Hepatocyte (in vitro differentiated cells): ENCODE results near the gene TXNL4B. TPM values are rescaled to one million over a fixed set of nuclear protein-coding genes. Genes with fewer than 3 reads are reported as not detected.

Source experiments
- DNase-seq: peaks from one replicate; pipeline ENCODE4 v3.0.0-alpha.2; 2016; ENCODE audit warnings: low spot score
- H2AFZ ChIP-seq: fragments of 200-600 bp; sonication (generic); 2 replicates; pipeline ENCODE4 v1.6.0; 2016; ENCODE audit warnings: antibody characterized with exemption, mild to moderate bottlenecking
- H3K27ac ChIP-seq: fragments of 200-600 bp; sonication (generic); 2 replicates; pipeline ENCODE4 v1.5.1; 2016; ENCODE audit warnings: mild to moderate bottlenecking
- H3K27me3 ChIP-seq: fragments of 200-600 bp; sonication (generic); 2 replicates; pipeline ENCODE4 v1.6.1; 2016
- H3K36me3 ChIP-seq: fragments of 200-600 bp; sonication (generic); replicated peaks from 2 replicates; pipeline ENCODE4 v1.5.1; 2016; ENCODE audit warnings: low read depth; ENCODE audit not compliant: insufficient read depth
- H3K4me1 ChIP-seq: fragments of 200-600 bp; sonication (generic); 2 replicates; pipeline ENCODE4 v1.5.1; 2016; ENCODE audit warnings: mild to moderate bottlenecking, moderate library complexity; ENCODE audit not compliant: insufficient read depth
- H3K4me2 ChIP-seq: fragments of 200-600 bp; sonication (generic); 2 replicates; pipeline ENCODE4 v1.6.0; 2016
- H3K4me3 ChIP-seq: fragments of 200-600 bp; sonication (generic); 2 replicates; pipeline ENCODE4 v1.5.1; 2016; ENCODE audit warnings: mild to moderate bottlenecking
- H3K79me2 ChIP-seq: fragments of 200-600 bp; sonication (generic); 2 replicates; pipeline ENCODE4 v1.6.0; 2017; ENCODE audit warnings: mild to moderate bottlenecking
- H3K9me2 ChIP-seq: fragments of 200-600 bp; sonication (generic); replicated peaks from 2 replicates; pipeline ENCODE4 v1.6.0; 2017; ENCODE audit warnings: mild to moderate bottlenecking; ENCODE audit not compliant: insufficient read depth
- H3K9me3 ChIP-seq: fragments of 200-600 bp; sonication (generic); 2 replicates; pipeline ENCODE4 v1.5.1; 2016; ENCODE audit warnings: low read depth, mild to moderate bottlenecking
- H4K20me1 ChIP-seq: fragments of 200-600 bp; sonication (generic); 2 replicates; pipeline ENCODE4 v1.6.0; 2016; ENCODE audit warnings: mild to moderate bottlenecking; ENCODE audit not compliant: insufficient read depth, poor library complexity, severe bottlenecking
- EZH2 ChIP-seq: fragments of 200-600 bp; sonication (generic); IDR thresholded peaks from 2 replicates; pipeline ENCODE4 v1.6.1; 2016; ENCODE audit warnings: antibody characterized with exemption, mild to moderate bottlenecking, borderline replicate concordance
- EZH2phosphoT487 ChIP-seq: fragments of 200-600 bp; sonication (generic); IDR thresholded peaks from one replicate; pipeline ENCODE4 v1.6.1; 2018; ENCODE audit warnings: antibody characterized with exemption, mild to moderate bottlenecking, low read depth, moderate library complexity; ENCODE audit not compliant: unreplicated experiment, severe bottlenecking
- WGBS: methylation state at CpG from one replicate; pipeline ENCODE4 v1.1.6; 2016; ENCODE audit warnings: low lambda C conversion rate; ENCODE audit errors: missing lambda C conversion rate; 5-methylcytosine and 5-hydroxymethylcytosine counted together
- polyA plus RNA-seq: library from polyadenylated mRNA; unstranded; fragments of >200 nt; fragmentation: Nextera tagmentation; extraction: Ambion mirVana; gene quantifications from 2 replicates; pipeline ENCODE4 v1.2.1, GENCODE V29; 2016
- total RNA-seq: library from RNA; depleted of rRNA; stranded (reverse); fragments of >200 nt; gene quantifications from 2 replicates; pipeline ENCODE4 v1.2.3, GENCODE V29; 2014
- TF ChIP-seq, protein P1 (sequence below): fragments of 200-600 bp; sonication (generic); IDR thresholded peaks from 2 replicates; pipeline ENCODE4 v1.5.1; 2016; ENCODE audit warnings: antibody characterized with exemption, mild to moderate bottlenecking; ENCODE audit not compliant: poor library complexity

The TXNL4B gene
- total and polyA plus RNA-seq, 2 experiments from 2014 or later, result 8.5 to 10.0 TPM

DNA sequence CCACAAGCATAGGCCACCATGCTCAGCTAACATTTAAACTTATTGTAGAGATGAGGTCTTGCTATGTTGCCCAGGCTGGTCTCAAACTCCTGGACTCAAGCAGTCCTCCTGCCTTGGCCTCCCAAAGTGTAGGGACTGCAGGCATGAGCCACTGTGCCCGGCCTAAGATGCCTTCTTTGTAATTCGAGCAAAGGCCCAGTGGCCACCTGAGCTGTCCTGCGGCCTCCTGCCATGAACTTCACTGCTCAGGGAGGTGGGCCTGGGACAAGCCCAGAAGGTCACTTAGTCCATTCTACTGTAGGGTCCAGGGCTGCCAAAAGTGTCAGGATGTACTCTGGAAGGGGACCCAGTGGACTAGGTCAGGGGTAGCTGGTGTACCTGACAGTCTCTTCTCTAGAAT, 30.7 kb upstream of the TXNL4B start:
- WGBS, result 94% methylated on average over 3 of the region's 3 CpGs
- Histone ChIP-seq H3K79me2 (no peaks in the 10 kb centered on the region), H3K4me2 (no peak overlapping the region), H3K9me2 (no peaks in the 10 kb centered on the region), H3K27ac (no peak overlapping the region), H4K20me1 (no peaks in the 10 kb centered on the region), H3K36me3 (no peaks in the 10 kb centered on the region), H3K27me3 (no peaks in the 10 kb centered on the region), H2AFZ (no peak overlapping the region), H3K9me3 (no peaks in the 10 kb centered on the region), H3K4me3 (no peak overlapping the region), H3K4me1 (peaks cover 8% of the 10 kb centered on the region)
- no peak for DNase-seq
- TF ChIP-seq, protein P1, sequence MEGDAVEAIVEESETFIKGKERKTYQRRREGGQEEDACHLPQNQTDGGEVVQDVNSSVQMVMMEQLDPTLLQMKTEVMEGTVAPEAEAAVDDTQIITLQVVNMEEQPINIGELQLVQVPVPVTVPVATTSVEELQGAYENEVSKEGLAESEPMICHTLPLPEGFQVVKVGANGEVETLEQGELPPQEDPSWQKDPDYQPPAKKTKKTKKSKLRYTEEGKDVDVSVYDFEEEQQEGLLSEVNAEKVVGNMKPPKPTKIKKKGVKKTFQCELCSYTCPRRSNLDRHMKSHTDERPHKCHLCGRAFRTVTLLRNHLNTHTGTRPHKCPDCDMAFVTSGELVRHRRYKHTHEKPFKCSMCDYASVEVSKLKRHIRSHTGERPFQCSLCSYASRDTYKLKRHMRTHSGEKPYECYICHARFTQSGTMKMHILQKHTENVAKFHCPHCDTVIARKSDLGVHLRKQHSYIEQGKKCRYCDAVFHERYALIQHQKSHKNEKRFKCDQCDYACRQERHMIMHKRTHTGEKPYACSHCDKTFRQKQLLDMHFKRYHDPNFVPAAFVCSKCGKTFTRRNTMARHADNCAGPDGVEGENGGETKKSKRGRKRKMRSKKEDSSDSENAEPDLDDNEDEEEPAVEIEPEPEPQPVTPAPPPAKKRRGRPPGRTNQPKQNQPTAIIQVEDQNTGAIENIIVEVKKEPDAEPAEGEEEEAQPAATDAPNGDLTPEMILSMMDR, result no peak
- no peak for TF ChIP-seq EZH2phosphoT487
- no peak for TF ChIP-seq EZH2

DNA sequence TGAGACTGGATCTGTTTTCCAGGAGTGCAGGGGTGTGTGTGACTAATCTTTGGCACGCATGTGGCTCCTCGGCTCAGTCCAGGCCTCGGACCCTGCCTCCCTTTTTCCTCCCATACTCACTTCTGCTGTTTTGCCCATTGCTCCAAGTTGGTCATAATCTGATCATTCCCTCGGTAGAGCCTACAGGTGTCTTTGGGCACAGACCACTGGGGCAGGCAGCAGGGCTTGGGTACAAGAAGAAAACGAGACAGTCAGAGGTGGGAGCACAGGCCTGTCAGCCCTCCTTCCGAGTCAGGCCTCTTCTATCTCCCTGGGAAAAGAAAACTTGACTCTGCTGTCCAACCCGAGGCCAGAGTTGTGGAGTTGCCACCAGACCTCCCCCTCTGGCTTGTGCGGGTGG, 30.0 kb upstream of the TXNL4B start:
- Histone ChIP-seq H3K4me3 (no peak overlapping the region), H3K27ac (no peak overlapping the region), H3K27me3 (no peaks in the 10 kb centered on the region), H4K20me1 (no peaks in the 10 kb centered on the region), H3K9me2 (no peaks in the 10 kb centered on the region), H3K9me3 (no peaks in the 10 kb centered on the region), H3K4me2 (no peak overlapping the region), H3K4me1 (peaks cover 8% of the 10 kb centered on the region), H3K36me3 (no peaks in the 10 kb centered on the region), H2AFZ (no peak overlapping the region), H3K79me2 (no peaks in the 10 kb centered on the region)
- DNase-seq, result no peak
- TF ChIP-seq EZH2phosphoT487 (no peak), EZH2 (no peak)
- TF ChIP-seq, protein P1, result no peak
- 80% methylated on average over 8 of the region's 8 CpGs for WGBS

DNA sequence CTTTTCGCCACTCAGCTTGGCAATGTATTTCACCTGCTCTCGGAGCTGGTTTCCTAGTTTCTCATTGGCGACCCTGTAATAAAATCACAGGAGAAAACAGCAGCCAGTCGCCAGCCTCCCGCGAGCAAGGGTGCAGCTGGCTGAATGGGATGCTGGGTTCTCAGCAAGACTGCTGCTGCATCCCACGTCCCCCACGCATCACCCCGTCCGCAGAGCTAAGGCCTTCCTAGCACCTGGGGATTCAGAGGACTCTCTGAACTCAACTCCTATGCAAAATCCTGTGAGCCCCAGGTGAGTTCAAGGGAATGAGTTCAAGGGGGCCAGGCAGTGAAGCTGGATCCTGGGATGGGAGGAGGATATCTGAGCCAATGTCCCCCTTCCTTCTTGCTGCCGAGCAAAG, 29.5 kb upstream of the TXNL4B start:
- H3K27ac ChIP-seq, result no peak overlapping the region
- DNase-seq, result no peak
- TF ChIP-seq EZH2 (no peak), EZH2phosphoT487 (no peak)
- TF ChIP-seq, protein P1, result no peak
- no peak overlapping the region for H2AFZ ChIP-seq
- H3K36me3 ChIP-seq, result no peaks in the 10 kb centered on the region
- H3K4me1 ChIP-seq, result peaks cover 8% of the 10 kb centered on the region
- H4K20me1 ChIP-seq, result no peaks in the 10 kb centered on the region
- WGBS, result 90% methylated on average over 11 of the region's 11 CpGs
- H3K9me2 ChIP-seq, result no peaks in the 10 kb centered on the region
- no peak overlapping the region for H3K4me3 ChIP-seq
- no peaks in the 10 kb centered on the region for H3K9me3 ChIP-seq
- H3K4me2 ChIP-seq, result no peak overlapping the region
- H3K27me3 ChIP-seq, result no peaks in the 10 kb centered on the region
- no peaks in the 10 kb centered on the region for H3K79me2 ChIP-seq

DNA sequence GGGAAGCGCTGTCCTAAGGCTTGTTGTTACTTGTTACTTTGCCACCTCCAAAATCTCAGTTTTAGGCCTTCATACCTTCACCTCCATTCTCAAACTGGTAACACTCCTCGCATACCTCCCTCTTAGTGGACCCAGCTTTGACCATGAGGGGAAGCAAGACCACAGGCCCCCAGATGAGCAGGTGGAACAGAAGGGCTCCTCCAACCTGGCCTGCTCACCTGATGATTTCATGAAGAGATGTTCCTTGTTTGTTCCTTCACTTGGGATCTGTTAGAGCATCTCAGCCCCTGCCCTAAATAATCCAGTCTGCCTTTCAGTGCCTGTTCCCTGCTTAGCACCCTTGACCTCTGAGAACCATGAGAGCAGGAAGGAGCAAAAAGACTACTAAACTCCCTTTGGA, 28.9 kb upstream of the TXNL4B start:
- Histone ChIP-seq H2AFZ (no peak overlapping the region), H3K9me2 (no peaks in the 10 kb centered on the region), H3K27ac (no peak overlapping the region), H3K79me2 (no peaks in the 10 kb centered on the region), H3K36me3 (no peaks in the 10 kb centered on the region), H3K27me3 (no peaks in the 10 kb centered on the region), H3K4me3 (no peak overlapping the region), H3K4me2 (no peak overlapping the region), H3K4me1 (peaks cover 8% of the 10 kb centered on the region), H3K9me3 (no peaks in the 10 kb centered on the region), H4K20me1 (no peaks in the 10 kb centered on the region)
- 98% methylated on average over 2 of the region's 2 CpGs for WGBS
- TF ChIP-seq, protein P1, result no peak
- no peak for TF ChIP-seq EZH2phosphoT487
- DNase-seq, result no peak
